Hematopoietic multipotent progenitor cell treated with erythropoietin and hydrocortisone succinate and interleukin-3 and kit ligand, for 6 days (in vitro differentiated cells): Measurements from ENCODE around the gene NEK10.

Experiments used
- DNase-seq: peaks from one replicate; pipeline ENCODE4 v3.0.0-alpha.2; 2015

Gene NEK10

DNA sequence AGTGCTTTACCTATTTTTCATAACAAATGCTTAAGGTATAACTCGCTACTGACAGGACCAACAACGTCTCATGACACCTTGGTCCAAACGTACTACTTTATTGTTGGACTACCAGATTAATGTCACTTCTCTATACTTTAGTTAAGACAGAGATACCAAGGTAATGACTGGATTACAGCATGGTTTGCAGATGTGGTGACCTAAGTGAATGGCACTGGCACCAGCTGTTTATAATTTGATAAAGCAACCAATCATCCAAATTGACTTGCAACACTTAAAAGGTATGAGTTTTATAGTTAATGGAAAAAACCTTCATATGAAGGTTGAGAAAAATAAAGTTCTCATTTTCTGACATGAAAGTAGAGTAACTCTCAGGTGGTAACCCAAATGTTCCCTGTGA lies 209.0 kb downstream of the NEK10 start:
- no peak for DNase-seq

- no peak for DNase-seq
Measured at GRCh38 chr3:27147215-27147614, 222.0 kb downstream of the NEK10 start.

DNA sequence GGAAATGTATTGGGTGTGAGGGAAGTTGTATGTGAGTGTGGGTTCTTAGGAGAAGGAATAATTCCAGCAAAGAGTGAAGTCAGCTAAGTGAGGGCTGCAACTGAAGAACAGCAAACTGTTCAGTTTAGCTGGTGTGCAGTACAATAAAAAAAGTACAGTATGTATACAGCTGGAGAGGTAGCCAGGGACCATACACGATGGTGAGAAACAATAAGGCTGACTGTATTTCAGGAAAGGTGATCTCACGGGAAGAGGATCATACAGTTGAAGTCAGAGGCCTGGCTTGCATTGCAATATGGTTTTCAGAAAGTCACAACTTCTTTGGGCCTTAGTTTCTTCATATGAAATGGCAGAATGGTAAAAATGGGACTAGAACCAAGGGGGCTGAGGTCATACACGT lies 222.4 kb downstream of the NEK10 start:
- DNase-seq = no peak

DNA sequence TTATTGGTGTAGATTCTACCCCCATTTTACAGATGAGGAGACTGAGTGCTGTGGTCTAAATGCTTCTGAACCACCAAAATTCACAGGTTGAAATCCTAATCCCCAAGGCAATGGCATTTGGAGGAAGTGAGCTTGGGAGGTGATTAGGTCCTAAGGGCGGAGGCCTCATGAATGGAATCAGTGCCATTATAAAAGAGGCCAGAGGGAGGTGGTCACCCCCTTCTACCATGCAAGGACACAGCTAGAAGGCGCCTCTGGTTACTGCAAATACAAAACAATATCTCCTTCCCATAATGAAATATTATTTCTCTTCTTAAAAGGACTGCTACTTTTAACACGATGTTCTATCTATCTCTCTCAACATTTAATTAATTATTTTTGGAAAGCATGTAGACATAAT lies 223.5 kb downstream of the NEK10 start:
- DNase-seq = no peak

DNA sequence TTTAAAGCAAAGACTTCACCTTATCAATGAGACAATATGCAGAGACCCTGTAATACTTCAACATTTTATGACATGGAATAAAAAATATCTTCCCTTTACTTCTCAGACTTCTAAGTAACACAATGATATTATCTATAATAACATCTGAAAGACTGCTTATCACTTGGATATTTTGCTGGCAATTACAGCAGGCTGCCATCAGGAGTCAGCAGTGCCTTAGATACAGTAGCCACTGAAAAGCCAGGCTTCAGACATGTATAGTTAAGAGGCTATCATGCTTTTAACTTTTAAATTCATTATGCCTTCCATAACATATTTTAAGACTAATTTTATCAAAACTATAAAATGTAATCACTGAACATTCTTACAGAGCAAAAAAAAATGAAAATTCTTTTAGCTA lies 227.5 kb downstream of the NEK10 start:
- DNase-seq = peak; percentile 2

GRCh38 chr3:27138562-27138961 lies 230.6 kb downstream of the NEK10 start:
- no peak for DNase-seq

DNA sequence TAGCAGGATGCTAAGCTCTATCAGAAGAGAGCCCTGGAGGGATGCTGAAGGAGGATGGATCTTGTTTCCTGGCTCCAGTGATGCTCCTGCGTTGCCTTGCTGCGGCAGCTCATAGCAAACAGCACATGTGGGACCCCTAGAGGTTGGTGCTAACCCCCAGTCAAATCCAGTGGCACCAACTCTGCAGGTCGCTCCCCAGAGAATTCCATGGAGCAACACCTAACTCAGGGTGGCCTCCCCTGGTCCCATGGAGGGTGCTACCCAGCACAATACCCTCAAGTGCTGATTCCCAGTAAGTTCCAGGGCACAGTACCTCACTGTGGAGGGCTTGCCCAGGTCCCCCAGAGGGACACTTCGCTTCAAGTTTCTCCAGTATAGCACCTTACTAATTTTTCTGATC lies 231.2 kb downstream of the NEK10 start:
- DNase-seq = no peak

GRCh38 chr3:27134171-27134796 lies 234.9 kb downstream of the NEK10 start:
- DNase-seq = peak; percentile 76

- DNase-seq = no peak
Measured at GRCh38 chr3:27133060-27133459, 236.1 kb downstream of the NEK10 start.

GRCh38 chr3:27130796-27131195 lies 238.4 kb downstream of the NEK10 start:
- DNase-seq = no peak

DNA sequence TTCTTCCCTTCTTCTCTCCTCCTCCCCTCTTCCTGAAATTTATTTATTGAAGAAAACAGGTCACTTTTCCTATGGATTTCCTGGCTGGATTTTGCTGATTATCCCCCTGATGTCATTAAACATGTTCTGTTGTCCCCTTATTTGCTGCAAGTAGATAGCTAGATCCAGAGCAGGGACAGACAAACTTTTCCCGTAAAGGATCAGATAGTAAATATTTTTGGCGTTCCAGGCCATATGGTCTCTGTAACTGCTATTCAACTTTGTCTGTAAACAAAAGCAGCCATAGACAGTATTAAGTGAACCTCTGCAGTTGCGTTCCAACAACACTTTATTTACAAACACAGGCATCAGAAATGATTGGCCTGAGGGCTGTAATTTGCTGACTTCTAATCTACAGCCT lies 241.3 kb downstream of the NEK10 start:
- DNase-seq = no peak

- no peak for DNase-seq
Measured at GRCh38 chr3:27127195-27127594, 242.0 kb downstream of the NEK10 start.

- DNase-seq = no peak
Measured at GRCh38 chr3:27125821-27126501, 243.2 kb downstream of the NEK10 start.

DNA sequence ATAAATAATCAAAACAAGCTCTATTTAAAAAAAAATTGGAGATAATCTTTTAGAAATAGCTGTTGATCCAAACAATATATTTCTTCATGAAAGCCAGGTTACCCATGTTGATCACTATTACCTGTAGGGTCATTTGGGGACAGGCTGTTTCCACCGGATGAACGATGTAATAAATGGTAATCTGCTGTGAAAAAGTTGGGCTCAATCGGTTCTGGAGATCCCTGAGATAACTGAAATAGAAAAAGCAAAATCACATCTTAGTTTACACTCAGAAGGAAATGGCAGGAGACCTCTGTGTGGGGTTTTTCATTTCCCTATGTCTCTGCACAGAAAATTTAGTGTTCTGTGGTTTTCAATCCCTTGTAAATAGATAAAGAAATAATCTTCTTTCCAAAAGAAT lies 249.5 kb downstream of the NEK10 start:
- DNase-seq = no peak

DNA sequence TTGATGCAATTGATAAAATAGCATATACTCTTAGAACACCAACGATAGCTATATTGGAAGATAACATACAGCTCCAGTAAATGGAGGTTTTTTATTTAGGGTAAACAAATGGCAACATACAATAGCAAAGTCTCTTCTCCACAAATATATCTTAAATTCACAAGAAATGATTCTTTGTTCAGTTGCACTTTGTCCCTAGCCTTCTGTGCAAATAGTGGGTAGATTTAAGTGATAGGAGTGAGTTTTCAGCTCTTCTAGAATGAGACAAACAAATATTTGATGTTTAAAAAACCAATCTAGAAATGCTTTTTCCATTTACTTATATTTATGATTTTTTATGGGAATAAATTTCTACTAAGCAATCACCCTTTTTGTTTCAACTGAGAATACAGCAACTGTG lies 253.8 kb downstream of the NEK10 start:
- no peak for DNase-seq

- DNase-seq = no peak
Measured at GRCh38 chr3:27114684-27115083, 254.5 kb downstream of the NEK10 start.

GRCh38 chr3:27114129-27114528 lies 255.1 kb downstream of the NEK10 start:
- DNase-seq = no peak

DNA sequence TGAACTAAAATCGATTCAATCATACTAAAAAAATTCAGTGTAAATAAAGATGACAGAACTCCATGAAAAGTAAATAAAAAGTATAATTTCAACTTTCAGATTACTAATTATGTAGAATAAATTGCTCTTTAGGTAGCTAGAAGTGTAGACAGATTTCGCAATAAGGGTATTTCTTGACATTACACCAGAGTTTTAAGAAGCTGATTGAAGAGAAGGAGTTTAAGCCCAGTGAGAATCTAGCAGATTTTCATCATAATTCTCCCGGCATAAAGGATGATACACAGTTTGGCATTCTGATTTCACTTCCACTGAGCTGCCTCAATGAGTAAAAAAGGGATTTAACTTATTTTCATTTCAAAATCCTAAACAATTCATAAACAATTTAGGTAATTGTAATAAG lies 259.2 kb downstream of the NEK10 start:
- no peak for DNase-seq

- no peak for DNase-seq
Measured at GRCh38 chr3:27108322-27108721, 260.9 kb downstream of the NEK10 start.

GRCh38 chr3:27105904-27106303 lies 263.3 kb downstream of the NEK10 start:
- no peak for DNase-seq

DNA sequence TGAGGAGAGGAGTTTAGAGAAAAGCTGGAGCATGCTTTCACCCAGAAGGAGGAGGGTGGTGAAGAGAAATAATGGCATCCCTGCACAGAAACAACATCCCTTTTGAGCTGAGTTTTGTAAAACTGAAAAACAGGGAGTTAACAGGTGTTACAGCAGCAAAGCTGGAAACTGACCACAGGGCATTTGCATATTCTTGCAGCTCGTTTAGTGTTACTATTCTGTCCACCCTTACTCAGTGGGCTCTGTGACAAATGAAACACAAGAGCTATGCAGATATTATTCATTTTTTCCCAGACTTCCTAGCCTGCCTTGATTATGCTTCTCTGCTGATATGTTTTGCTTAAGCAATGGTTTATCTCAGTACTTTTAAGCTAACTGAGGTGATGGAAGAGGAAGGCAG lies 272.0 kb downstream of the NEK10 start:
- DNase-seq = no peak

- peak; percentile 11 for DNase-seq
Measured at GRCh38 chr3:27095553-27096222, 273.5 kb downstream of the NEK10 start.

- peak; percentile 1 for DNase-seq
Measured at GRCh38 chr3:27094721-27095120, 274.5 kb downstream of the NEK10 start.

GRCh38 chr3:27093771-27094170 lies 275.4 kb downstream of the NEK10 start:
- no peak for DNase-seq
